Breast epithelium (tissue), 4 donors: ENCODE results near the gene MNT. TPM values are rescaled to one million over a fixed set of nuclear protein-coding genes. Genes with fewer than 3 reads are reported as not detected.

Source experiments
- DNase-seq, 2 donors: peaks; one replicate each; pipeline ENCODE4 v3.0.0-alpha.2; 2019; ENCODE audit warnings: low spot score in 2 of 2
- H3K27ac ChIP-seq, 2 donors: fragments of 200-600 bp; sonication (generic) in 1 of 2; one replicate each; pipeline ENCODE4 v1.5.1; 2016 to 2019; ENCODE audit warnings: mild to moderate bottlenecking in 1 of 2
- H3K27me3 ChIP-seq, 2 donors: fragments of 200-600 bp; sonication (generic) in 1 of 2; one replicate each; pipeline versions ENCODE4 v1.5.1 to v1.6.0; 2017 to 2019; ENCODE audit warnings: control low read depth in 1 of 2, mild to moderate bottlenecking in 1 of 2
- H3K36me3 ChIP-seq: fragments of 200-600 bp; one replicate; pipeline ENCODE4 v1.5.1; 2019
- H3K4me1 ChIP-seq, 2 donors: fragments of 200-600 bp; sonication (generic); one replicate each; pipeline ENCODE4 v1.5.1; 2016 to 2019; ENCODE audit warnings: control low read depth in 1 of 2
- H3K4me3 ChIP-seq, 3 donors: fragments of 200-600 bp; sonication (generic); 1 replicate in 2 of 3; 2 replicates in 1 of 3; pipeline ENCODE4 v1.5.1; 2016 to 2019; ENCODE audit warnings: mild to moderate bottlenecking in 3 of 3, moderate library complexity in 2 of 3
- H3K9me3 ChIP-seq, 2 donors: fragments of 200-600 bp; sonication (generic) in 1 of 2; one replicate each; pipeline ENCODE4 v1.5.1; 2016 to 2019; ENCODE audit warnings: control low read depth in 1 of 2
- CTCF ChIP-seq, 3 donors: fragments of 450-650 bp; IDR thresholded peaks; one replicate each; pipeline ENCODE4 v1.5.1; 2016 to 2017; ENCODE audit warnings: antibody characterized with exemption in 3 of 3, mild to moderate bottlenecking in 3 of 3, moderate library complexity in 3 of 3
- POLR2A ChIP-seq: fragments of 450-650 bp; IDR thresholded peaks from one replicate; pipeline ENCODE4 v1.6.1; 2016; ENCODE audit warnings: antibody characterized with exemption, mild to moderate bottlenecking, moderate library complexity
- POLR2AphosphoS5 ChIP-seq, 3 donors: sonication (generic); formaldehyde crosslinking; IDR thresholded peaks; one replicate each; pipeline ENCODE4 v1.6.1; 2017; ENCODE audit warnings: antibody characterized with exemption in 3 of 3
- intact Hi-C: fragments of 100-400 bp; cut with DNase I; formaldehyde crosslinking; loops from one replicate; pipeline ENCODE4 v1.15.1; 2023; ENCODE audit warnings: low total_unique reads
- total RNA-seq, 3 donors: library from RNA; depleted of rRNA; stranded (reverse); fragments of >200 nt; gene quantifications; one replicate each; pipeline ENCODE4 v1.1.0, GENCODE V29; 2016

MNT gene
- total RNA-seq, 3 donors from 2014 or later, result 7.7 to 10.2 (median 8.8) TPM

DNA sequence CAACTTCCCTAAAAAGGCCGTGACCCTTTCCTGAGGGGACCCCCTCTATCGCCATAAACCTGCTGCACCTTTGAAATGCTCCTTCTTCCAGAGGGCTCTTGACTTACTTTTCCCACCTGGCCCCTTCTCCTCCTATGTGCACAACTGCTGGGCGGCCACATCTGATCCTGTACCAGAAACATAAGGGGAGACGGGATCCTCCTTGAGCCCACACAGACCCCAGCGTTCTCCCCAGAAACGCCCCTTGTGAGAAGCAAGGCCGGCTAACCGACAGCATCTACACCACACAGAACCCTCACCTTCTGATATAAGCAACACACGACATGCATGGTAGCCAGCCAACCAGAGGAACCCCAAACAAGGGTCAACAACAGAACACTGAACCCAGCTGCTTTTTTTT, 14.2 kb upstream of the MNT start:
- TF ChIP-seq CTCF (IDR thresholded peaks at IDR 0.05) (no peak), POLR2AphosphoS5 (IDR thresholded peaks at IDR 0.05) (no peak), POLR2A (no peak)
- intact Hi-C loops, result loop anchor here (5.0 kb wide), 1 partner anchor 33 kb away; no protein-coding TSS in a partner anchor

GRCh38 chr17:2414446-2415064, 13.7 kb upstream of the MNT start:
- no peak for DNase-seq
- intact Hi-C loops, result loop anchor here (5.0 kb wide), 1 partner anchor 32 kb away; no protein-coding TSS in a partner anchor
- TF ChIP-seq POLR2A (no peak), CTCF (IDR thresholded peaks at IDR 0.05) (no peak), POLR2AphosphoS5 (IDR thresholded peaks at IDR 0.05) (no peak)
- Histone ChIP-seq H3K36me3 (no peaks in the 10 kb centered on the region), H3K4me1 (no peaks in the 10 kb centered on the region), H3K27me3 (no peaks in the 10 kb centered on the region), H3K27ac (no peak overlapping the region), H3K4me3 (no peak overlapping the region), H3K9me3 (no peaks in the 10 kb centered on the region)

More for the DNA sequence above, 14.2 kb upstream of the MNT start:
- DNase-seq, result no peak
- H3K36me3 ChIP-seq, result no peaks in the 10 kb centered on the region
- no peaks in the 10 kb centered on the region for H3K4me1 ChIP-seq
- H3K9me3 ChIP-seq, result no peaks in the 10 kb centered on the region
- no peak overlapping the region for H3K4me3 ChIP-seq
- H3K27ac ChIP-seq, result no peak overlapping the region
- no peaks in the 10 kb centered on the region for H3K27me3 ChIP-seq

- TF ChIP-seq POLR2A (no peak), POLR2AphosphoS5 (IDR thresholded peaks at IDR 0.05) (no peak), CTCF (IDR thresholded peaks at IDR 0.05) (no peak)
- Histone ChIP-seq H3K9me3 (no peaks in the 10 kb centered on the region), H3K27me3 (no peaks in the 10 kb centered on the region), H3K36me3 (no peaks in the 10 kb centered on the region), H3K4me3 (no peak overlapping the region), H3K4me1 (no peaks in the 10 kb centered on the region), H3K27ac (peak overlapping the region; percentile 20 to 68)
- intact Hi-C loops, result no loop called here
- DNase-seq, result no peak
Observed at GRCh38 chr17:2412561-2413021, 11.7 kb upstream of the MNT start.

- intact Hi-C loops, result no loop called here
- H3K36me3 ChIP-seq, result no peaks in the 10 kb centered on the region
- no peak overlapping the region for H3K4me3 ChIP-seq
- TF ChIP-seq POLR2A (no peak), CTCF (IDR thresholded peaks at IDR 0.05) (no peak), POLR2AphosphoS5 (IDR thresholded peaks at IDR 0.05) (no peak)
- peaks cover 3 to 16% of the 10 kb centered on the region in 2 donors for H3K4me1 ChIP-seq
- H3K27ac ChIP-seq, result no peak overlapping the region
- no peaks in the 10 kb centered on the region for H3K9me3 ChIP-seq
- no peak for DNase-seq
- H3K27me3 ChIP-seq, result no peaks in the 10 kb centered on the region
Observed at GRCh38 chr17:2410951-2411350, 10.1 kb upstream of the MNT start.

GRCh38 chr17:2406903-2407790, 6.3 kb upstream of the MNT start:
- no peak for TF ChIP-seq CTCF (IDR thresholded peaks at IDR 0.05)
- TF ChIP-seq POLR2AphosphoS5 (IDR thresholded peaks at IDR 0.05), result peak in 1 of 3 donors; percentile 22
- no peak for TF ChIP-seq POLR2A
- intact Hi-C loops, result no loop called here
- DNase-seq, result peak in 1 of 2 donors; percentile 76
- Histone ChIP-seq H3K36me3 (no peaks in the 10 kb centered on the region), H3K27ac (peak overlapping the region; percentile 90 to 99), H3K9me3 (no peaks in the 10 kb centered on the region), H3K27me3 (no peaks in the 10 kb centered on the region), H3K4me3 (peak overlapping the region in 1 of 3 donors; percentile 0), H3K4me1 (peaks cover 3 to 27% of the 10 kb centered on the region in 2 donors)
